Erythroblast (primary cell): ENCODE data around the gene RPS6KC1.

ENCODE experiments used
- GATA1 ChIP-seq: IDR thresholded peaks from 2 replicates; pipeline ENCODE4 v1.6.1; 2011; ENCODE audit warnings: low read depth, mild to moderate bottlenecking, control low read depth, low read length, moderate library complexity
- POLR2A ChIP-seq: IDR thresholded peaks from 2 replicates; pipeline ENCODE4 v1.6.1; 2011; ENCODE audit warnings: mild to moderate bottlenecking, low read length

DNA sequence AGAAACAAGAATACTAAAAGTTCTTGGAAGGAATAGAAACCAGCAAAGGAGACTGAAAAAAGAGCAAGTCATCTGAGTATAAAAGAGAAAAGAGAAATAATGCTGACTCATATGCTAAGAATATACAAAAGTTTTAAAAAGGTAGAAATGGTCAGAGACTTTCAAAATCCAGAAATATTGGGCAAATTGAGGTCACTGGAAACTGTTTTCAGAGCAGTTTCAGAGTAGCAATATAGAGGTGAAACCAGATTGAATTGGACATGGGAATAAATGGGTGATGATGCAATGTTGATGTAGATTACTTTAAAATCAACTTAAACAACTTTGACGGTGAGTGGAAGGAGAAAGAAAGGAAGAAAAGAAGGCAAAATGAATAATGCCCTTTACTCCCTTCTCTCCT lies 1.8 kb upstream of the RPS6KC1 start:
- no peak for TF ChIP-seq POLR2A
- no peak for TF ChIP-seq GATA1
